ENCODE results near the gene ESR1. TPM values are rescaled to one million over a fixed set of nuclear protein-coding genes. Genes with fewer than 3 reads are reported as not detected.

The ESR1 gene
- total and polyA plus RNA-seq, 9 of the 15 experiments (the other 6 are each of a cell fraction or from before 2014, with no cell fraction given): 0.03 to 0.27 (median 0.08) TPM; not detected in 1

DNA sequence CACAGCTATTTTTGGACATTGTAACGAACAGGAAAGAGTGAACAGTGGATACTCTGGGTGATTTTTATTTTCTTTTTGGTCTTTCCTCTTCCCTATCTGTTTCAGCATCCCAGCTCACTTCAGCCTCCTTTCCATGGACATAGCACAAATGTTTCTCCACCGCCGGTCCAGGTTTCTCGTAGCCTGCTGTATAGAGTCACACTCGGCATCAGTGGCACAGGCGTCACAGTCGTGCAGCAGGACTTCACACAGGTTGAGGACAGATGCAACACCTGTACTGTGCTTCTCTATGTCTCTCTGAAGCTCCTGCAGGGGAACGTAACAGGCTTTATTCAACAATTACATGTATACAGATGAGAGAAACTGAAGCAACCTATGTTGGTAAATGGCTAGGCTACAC, 348.3 kb downstream of the ESR1 start (continued):
- TF ChIP-seq, protein P1, sequence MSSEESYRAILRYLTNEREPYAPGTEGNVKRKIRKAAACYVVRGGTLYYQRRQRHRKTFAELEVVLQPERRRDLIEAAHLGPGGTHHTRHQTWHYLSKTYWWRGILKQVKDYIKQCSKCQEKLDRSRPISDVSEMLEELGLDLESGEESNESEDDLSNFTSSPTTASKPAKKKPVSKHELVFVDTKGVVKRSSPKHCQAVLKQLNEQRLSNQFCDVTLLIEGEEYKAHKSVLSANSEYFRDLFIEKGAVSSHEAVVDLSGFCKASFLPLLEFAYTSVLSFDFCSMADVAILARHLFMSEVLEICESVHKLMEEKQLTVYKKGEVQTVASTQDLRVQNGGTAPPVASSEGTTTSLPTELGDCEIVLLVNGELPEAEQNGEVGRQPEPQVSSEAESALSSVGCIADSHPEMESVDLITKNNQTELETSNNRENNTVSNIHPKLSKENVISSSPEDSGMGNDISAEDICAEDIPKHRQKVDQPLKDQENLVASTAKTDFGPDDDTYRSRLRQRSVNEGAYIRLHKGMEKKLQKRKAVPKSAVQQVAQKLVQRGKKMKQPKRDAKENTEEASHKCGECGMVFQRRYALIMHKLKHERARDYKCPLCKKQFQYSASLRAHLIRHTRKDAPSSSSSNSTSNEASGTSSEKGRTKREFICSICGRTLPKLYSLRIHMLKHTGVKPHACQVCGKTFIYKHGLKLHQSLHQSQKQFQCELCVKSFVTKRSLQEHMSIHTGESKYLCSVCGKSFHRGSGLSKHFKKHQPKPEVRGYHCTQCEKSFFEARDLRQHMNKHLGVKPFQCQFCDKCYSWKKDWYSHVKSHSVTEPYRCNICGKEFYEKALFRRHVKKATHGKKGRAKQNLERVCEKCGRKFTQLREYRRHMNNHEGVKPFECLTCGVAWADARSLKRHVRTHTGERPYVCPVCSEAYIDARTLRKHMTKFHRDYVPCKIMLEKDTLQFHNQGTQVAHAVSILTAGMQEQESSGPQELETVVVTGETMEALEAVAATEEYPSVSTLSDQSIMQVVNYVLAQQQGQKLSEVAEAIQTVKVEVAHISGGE (CRISPR knock-in tag; IDR thresholded peaks at IDR 0.05): no peak
- no peak for TF ChIP-seq U2AF1 (optimal IDR thresholded peaks at IDR 0.05; ENCODE audit: low read depth, low read length)
- TF ChIP-seq, protein P2, sequence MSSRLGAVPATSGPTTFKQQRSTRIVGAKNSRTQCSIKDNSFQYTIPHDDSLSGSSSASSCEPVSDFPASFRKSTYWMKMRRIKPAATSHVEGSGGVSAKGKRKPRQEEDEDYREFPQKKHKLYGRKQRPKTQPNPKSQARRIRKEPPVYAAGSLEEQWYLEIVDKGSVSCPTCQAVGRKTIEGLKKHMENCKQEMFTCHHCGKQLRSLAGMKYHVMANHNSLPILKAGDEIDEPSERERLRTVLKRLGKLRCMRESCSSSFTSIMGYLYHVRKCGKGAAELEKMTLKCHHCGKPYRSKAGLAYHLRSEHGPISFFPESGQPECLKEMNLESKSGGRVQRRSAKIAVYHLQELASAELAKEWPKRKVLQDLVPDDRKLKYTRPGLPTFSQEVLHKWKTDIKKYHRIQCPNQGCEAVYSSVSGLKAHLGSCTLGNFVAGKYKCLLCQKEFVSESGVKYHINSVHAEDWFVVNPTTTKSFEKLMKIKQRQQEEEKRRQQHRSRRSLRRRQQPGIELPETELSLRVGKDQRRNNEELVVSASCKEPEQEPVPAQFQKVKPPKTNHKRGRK (tag; IDR thresholded peaks at IDR 0.05): no peak
- TF ChIP-seq, protein P3, sequence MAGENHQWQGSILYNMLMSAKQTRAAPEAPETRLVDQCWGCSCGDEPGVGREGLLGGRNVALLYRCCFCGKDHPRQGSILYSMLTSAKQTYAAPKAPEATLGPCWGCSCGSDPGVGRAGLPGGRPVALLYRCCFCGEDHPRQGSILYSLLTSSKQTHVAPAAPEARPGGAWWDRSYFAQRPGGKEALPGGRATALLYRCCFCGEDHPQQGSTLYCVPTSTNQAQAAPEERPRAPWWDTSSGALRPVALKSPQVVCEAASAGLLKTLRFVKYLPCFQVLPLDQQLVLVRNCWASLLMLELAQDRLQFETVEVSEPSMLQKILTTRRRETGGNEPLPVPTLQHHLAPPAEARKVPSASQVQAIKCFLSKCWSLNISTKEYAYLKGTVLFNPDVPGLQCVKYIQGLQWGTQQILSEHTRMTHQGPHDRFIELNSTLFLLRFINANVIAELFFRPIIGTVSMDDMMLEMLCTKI (IDR thresholded peaks at IDR 0.05; ENCODE audit: partially characterized antibody): no peak
- TF ChIP-seq, protein P4, sequence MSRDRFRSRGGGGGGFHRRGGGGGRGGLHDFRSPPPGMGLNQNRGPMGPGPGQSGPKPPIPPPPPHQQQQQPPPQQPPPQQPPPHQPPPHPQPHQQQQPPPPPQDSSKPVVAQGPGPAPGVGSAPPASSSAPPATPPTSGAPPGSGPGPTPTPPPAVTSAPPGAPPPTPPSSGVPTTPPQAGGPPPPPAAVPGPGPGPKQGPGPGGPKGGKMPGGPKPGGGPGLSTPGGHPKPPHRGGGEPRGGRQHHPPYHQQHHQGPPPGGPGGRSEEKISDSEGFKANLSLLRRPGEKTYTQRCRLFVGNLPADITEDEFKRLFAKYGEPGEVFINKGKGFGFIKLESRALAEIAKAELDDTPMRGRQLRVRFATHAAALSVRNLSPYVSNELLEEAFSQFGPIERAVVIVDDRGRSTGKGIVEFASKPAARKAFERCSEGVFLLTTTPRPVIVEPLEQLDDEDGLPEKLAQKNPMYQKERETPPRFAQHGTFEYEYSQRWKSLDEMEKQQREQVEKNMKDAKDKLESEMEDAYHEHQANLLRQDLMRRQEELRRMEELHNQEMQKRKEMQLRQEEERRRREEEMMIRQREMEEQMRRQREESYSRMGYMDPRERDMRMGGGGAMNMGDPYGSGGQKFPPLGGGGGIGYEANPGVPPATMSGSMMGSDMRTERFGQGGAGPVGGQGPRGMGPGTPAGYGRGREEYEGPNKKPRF (IDR thresholded peaks at IDR 0.05; ENCODE audit: low read depth, low read length): no peak
